T-helper 17 cell (primary cell): ENCODE measurements around the gene SGK1. TPM values are rescaled to one million over a fixed set of nuclear protein-coding genes. Genes with fewer than 3 reads are reported as not detected.

Experiments
- ATAC-seq: fragments of 150-1000 bp; cut with Tn5 transposase; 2 replicates; pipeline ENCODE4 v1.10.0; 2021; ENCODE audit warnings: mild to moderate bottlenecking, moderate library complexity
- DNase-seq, 3 donors: peaks; one replicate each; pipeline versions ENCODE4 v3.0.0 to v3.0.0-alpha.2; 2020 to 2021
- H3K9me3 ChIP-seq: one replicate; pipeline ENCODE4 v1.7.0; 2013; ENCODE audit warnings: low read length, mild to moderate bottlenecking; ENCODE audit not compliant: control insufficient read depth, poor library complexity, severe bottlenecking
- H3K27ac Mint-ChIP-seq: one replicate; pipeline ENCODE4 v1.8.0; 2022; ENCODE audit warnings: mild to moderate bottlenecking, moderate library complexity, mixed read lengths
- H3K27me3 Mint-ChIP-seq: one replicate; pipeline ENCODE4 v1.8.0; 2022; ENCODE audit warnings: mixed read lengths
- H3K36me3 Mint-ChIP-seq: one replicate; pipeline ENCODE4 v1.8.0; 2022; ENCODE audit warnings: low read depth, mixed read lengths
- H3K4me1 Mint-ChIP-seq: one replicate; pipeline ENCODE4 v1.8.0; 2022; ENCODE audit warnings: mild to moderate bottlenecking, mixed read lengths
- H3K4me3 Mint-ChIP-seq: one replicate; pipeline ENCODE4 v1.8.0; 2022; ENCODE audit warnings: mild to moderate bottlenecking, moderate library complexity, mixed read lengths
- total RNA-seq, 4 donors: library from RNA in 2 of 4; stranded (reverse) in 2 of 4; gene quantifications; one replicate each; pipeline ENCODE4 v1.2.3 and lab custom pipeline; 2022 to 2026

Gene SGK1
- total RNA-seq, 2 donors from 2014 or later, result 103 to 132 TPM

- no peaks in the 10 kb centered on the region for H3K27me3 Mint-ChIP-seq
- H3K9me3 ChIP-seq, result no peaks in the 10 kb centered on the region
- H3K4me1 Mint-ChIP-seq, result peaks cover 32% of the 10 kb centered on the region
- DNase-seq (no peak), ATAC-seq (no peak)
- H3K27ac Mint-ChIP-seq, result no peak overlapping the region
- H3K4me3 Mint-ChIP-seq, result no peak overlapping the region
- H3K36me3 Mint-ChIP-seq, result no peaks in the 10 kb centered on the region
Observed at GRCh38 chr6:134251320-134251719, 66.6 kb downstream of the SGK1 start.

- H3K36me3 Mint-ChIP-seq, result no peaks in the 10 kb centered on the region
- peaks cover 32% of the 10 kb centered on the region for H3K4me1 Mint-ChIP-seq
- no peaks in the 10 kb centered on the region for H3K9me3 ChIP-seq
- H3K27ac Mint-ChIP-seq, result peak overlapping the region; percentile 97
- H3K4me3 Mint-ChIP-seq, result no peak overlapping the region
- no peak for DNase-seq
- no peaks in the 10 kb centered on the region for H3K27me3 Mint-ChIP-seq
- no peak for ATAC-seq
Observed at GRCh38 chr6:134250776-134251175, 67.1 kb downstream of the SGK1 start.

- Mint-ChIP-seq H3K27ac (peak overlapping the region; percentile 97), H3K27me3 (no peaks in the 10 kb centered on the region), H3K4me3 (peak overlapping the region; percentile 63), H3K4me1 (peaks cover 39% of the 10 kb centered on the region), H3K36me3 (no peaks in the 10 kb centered on the region)
- ATAC-seq, result no peak
- no peak for DNase-seq
- no peaks in the 10 kb centered on the region for H3K9me3 ChIP-seq
Observed at GRCh38 chr6:134249759-134250602, 67.9 kb downstream of the SGK1 start.

- Mint-ChIP-seq H3K4me3 (peak overlapping the region; percentile 63), H3K4me1 (peaks cover 37% of the 10 kb centered on the region), H3K27ac (peak overlapping the region; percentile 97), H3K36me3 (no peaks in the 10 kb centered on the region), H3K27me3 (no peaks in the 10 kb centered on the region)
- H3K9me3 ChIP-seq, result no peaks in the 10 kb centered on the region
- DNase-seq (no peak), ATAC-seq (no peak)
Observed at GRCh38 chr6:134249239-134249758, 68.6 kb downstream of the SGK1 start.

GRCh38 chr6:134247844-134248580 is 69.9 kb downstream of the SGK1 start:
- no peak for DNase-seq
- Mint-ChIP-seq H3K27me3 (no peaks in the 10 kb centered on the region), H3K36me3 (no peaks in the 10 kb centered on the region), H3K27ac (peak overlapping the region; percentile 97), H3K4me3 (peak overlapping the region; percentile 39), H3K4me1 (peaks cover 37% of the 10 kb centered on the region)
- ATAC-seq, result no peak
- no peaks in the 10 kb centered on the region for H3K9me3 ChIP-seq

GRCh38 chr6:134247231-134247833 is 70.6 kb downstream of the SGK1 start:
- Mint-ChIP-seq H3K4me1 (peaks cover 37% of the 10 kb centered on the region), H3K27me3 (no peaks in the 10 kb centered on the region), H3K36me3 (no peaks in the 10 kb centered on the region), H3K4me3 (peak overlapping the region; percentile 68), H3K27ac (peak overlapping the region; percentile 97)
- ATAC-seq (peak; percentile 95), DNase-seq (peak; percentile 38 to 67 (median 62))
- H3K9me3 ChIP-seq, result no peaks in the 10 kb centered on the region

GRCh38 chr6:134245706-134246105 is 72.2 kb downstream of the SGK1 start:
- H3K4me1 Mint-ChIP-seq, result peaks cover 39% of the 10 kb centered on the region
- no peak for DNase-seq

GRCh38 chr6:134245041-134245440 is 72.9 kb downstream of the SGK1 start:
- ATAC-seq (no peak), DNase-seq (no peak)
- H3K27me3 Mint-ChIP-seq, result no peaks in the 10 kb centered on the region
- peaks cover 42% of the 10 kb centered on the region for H3K4me1 Mint-ChIP-seq
- H3K27ac Mint-ChIP-seq, result peak overlapping the region; percentile 97
- no peaks in the 10 kb centered on the region for H3K9me3 ChIP-seq
- no peak overlapping the region for H3K4me3 Mint-ChIP-seq
- no peaks in the 10 kb centered on the region for H3K36me3 Mint-ChIP-seq

More at GRCh38 chr6:134245706-134246105, 72.2 kb downstream of the SGK1 start:
- H3K27ac Mint-ChIP-seq, result peak overlapping the region; percentile 97
- no peak for ATAC-seq
- no peaks in the 10 kb centered on the region for H3K9me3 ChIP-seq
- H3K27me3 Mint-ChIP-seq, result no peaks in the 10 kb centered on the region
- H3K4me3 Mint-ChIP-seq, result peak overlapping the region; percentile 28
- no peaks in the 10 kb centered on the region for H3K36me3 Mint-ChIP-seq

- DNase-seq, result peak; percentile 24 to 78 (median 66)
- no peaks in the 10 kb centered on the region for H3K9me3 ChIP-seq
- H3K4me3 Mint-ChIP-seq, result peak overlapping the region; percentile 49
- H3K36me3 Mint-ChIP-seq, result peaks cover 2% of the 10 kb centered on the region
- peak overlapping the region; percentile 97 for H3K27ac Mint-ChIP-seq
- peak; percentile 93 for ATAC-seq
- H3K4me1 Mint-ChIP-seq, result peaks cover 21% of the 10 kb centered on the region
- H3K27me3 Mint-ChIP-seq, result no peaks in the 10 kb centered on the region
Observed at GRCh38 chr6:134240665-134241431, 77.1 kb downstream of the SGK1 start.

GRCh38 chr6:134238960-134239795 is 78.7 kb downstream of the SGK1 start:
- no peaks in the 10 kb centered on the region for H3K9me3 ChIP-seq
- ATAC-seq (no peak), DNase-seq (no peak)
- peaks cover 2% of the 10 kb centered on the region for H3K36me3 Mint-ChIP-seq
- H3K4me1 Mint-ChIP-seq, result peaks cover 16% of the 10 kb centered on the region
- H3K27me3 Mint-ChIP-seq, result no peaks in the 10 kb centered on the region
- H3K27ac Mint-ChIP-seq, result peak overlapping the region; percentile 97
- H3K4me3 Mint-ChIP-seq, result no peak overlapping the region

GRCh38 chr6:134238006-134238405 is 79.9 kb downstream of the SGK1 start:
- peaks cover 2% of the 10 kb centered on the region for H3K36me3 Mint-ChIP-seq

More at GRCh38 chr6:134238006-134238405, 79.9 kb downstream of the SGK1 start:
- H3K27me3 Mint-ChIP-seq, result no peaks in the 10 kb centered on the region
- H3K4me1 Mint-ChIP-seq, result peaks cover 16% of the 10 kb centered on the region
- H3K9me3 ChIP-seq, result no peaks in the 10 kb centered on the region
- peak overlapping the region; percentile 97 for H3K27ac Mint-ChIP-seq
- no peak for DNase-seq
- no peak overlapping the region for H3K4me3 Mint-ChIP-seq
- ATAC-seq, result no peak
